Posterior cingulate gyrus (tissue), 11 donors: ENCODE measurements around the gene BCL2.

Source experiments
- DNase-seq, 10 donors: peaks; one replicate each; pipeline versions ENCODE4 v3.0.0 to v3.0.0-alpha.2; 2020 to 2021; ENCODE audit warnings: mixed read lengths in 3 of 10
- intact Hi-C: fragments of 100-400 bp; cut with DNase I; formaldehyde crosslinking; loops from one replicate; pipeline ENCODE4 v1.15.1; 2023

BCL2 gene

GRCh38 chr18:63292831-63293683 lies 26.5 kb downstream of the BCL2 start:
- intact Hi-C loops: no loop called here

GRCh38 chr18:63291278-63291677 lies 28.3 kb downstream of the BCL2 start:
- intact Hi-C loops: no loop called here
- no peak for DNase-seq

More at GRCh38 chr18:63292831-63293683, 26.5 kb downstream of the BCL2 start:
- DNase-seq: peak in 1 of 10 donors; percentile 63

- peak in 1 of 10 donors; percentile 14 for DNase-seq
- intact Hi-C loops: no loop called here
Measured at GRCh38 chr18:63290821-63291200, 28.8 kb downstream of the BCL2 start.

- intact Hi-C loops: no loop called here
- no peak for DNase-seq
Measured at GRCh38 chr18:63290166-63290820, 29.3 kb downstream of the BCL2 start.

- intact Hi-C loops: no loop called here
Measured at GRCh38 chr18:63288311-63288710, 31.3 kb downstream of the BCL2 start.

GRCh38 chr18:63287691-63288220 lies 31.8 kb downstream of the BCL2 start:
- DNase-seq: no peak
- intact Hi-C loops: no loop called here

More at GRCh38 chr18:63288311-63288710, 31.3 kb downstream of the BCL2 start:
- DNase-seq: no peak

DNA sequence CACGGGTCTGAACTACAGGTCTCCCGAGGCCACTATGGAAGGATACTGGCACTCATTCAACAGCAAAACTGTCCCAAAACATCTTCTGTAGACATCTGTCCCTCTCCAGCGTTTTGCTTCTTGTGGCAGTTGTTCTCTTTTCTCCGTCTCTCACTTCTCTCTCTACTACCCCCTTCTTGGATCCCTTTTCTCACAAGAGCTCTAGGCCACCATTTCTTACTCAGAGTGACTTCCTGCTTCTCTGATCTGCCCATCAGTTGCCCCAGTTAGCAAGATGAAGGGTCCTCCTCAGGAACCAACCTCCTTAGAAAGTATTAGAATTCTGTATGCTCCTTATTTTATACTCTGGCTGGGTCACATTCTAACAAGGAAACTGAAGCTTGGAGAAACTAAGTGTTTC lies 32.6 kb downstream of the BCL2 start:
- intact Hi-C loops: no loop called here

DNA sequence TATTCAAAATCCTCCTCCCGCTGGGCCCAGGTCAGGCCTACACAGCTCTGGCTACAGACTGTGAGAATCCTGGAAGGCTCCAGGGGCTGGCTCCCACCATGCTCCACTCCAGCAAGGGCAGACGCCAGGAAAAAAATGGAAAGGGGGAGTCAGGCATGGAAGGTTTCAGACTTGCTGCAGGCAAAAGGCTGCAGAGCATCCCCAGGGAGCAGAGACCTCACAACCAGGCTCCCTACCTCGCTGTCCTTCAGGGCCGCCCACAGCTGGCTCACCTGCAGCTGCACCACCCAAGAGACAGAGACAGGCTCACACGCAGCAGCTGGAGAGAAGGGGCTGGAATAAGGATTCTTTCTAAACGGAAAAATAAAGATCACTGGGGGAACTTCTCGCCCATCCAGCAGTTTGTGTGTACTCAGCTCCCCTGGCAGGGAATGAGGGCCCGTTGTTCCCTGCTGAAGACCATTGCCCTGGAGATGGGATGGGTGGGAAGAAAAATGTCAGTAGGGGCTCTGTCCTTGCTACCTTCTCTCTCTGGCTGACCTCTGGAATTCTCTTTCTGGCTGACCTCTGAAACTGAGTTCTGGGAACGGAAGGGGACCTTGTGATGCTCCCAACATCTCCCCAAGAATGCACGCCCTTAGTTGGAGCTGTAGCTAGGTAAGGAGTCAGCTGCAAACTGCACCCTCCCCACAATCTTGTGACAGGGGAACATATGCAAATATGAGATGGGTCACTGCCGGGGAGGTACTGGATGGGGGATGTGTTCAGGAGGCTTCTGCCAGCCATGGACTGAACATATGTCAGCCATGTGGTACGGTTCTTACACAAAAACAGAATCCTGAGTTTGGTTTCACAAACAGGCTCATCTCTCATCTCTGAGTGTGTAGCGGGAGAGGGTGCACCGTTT lies 34.5 kb downstream of the BCL2 start:
- no peak for DNase-seq
- intact Hi-C loops: no loop called here

More for the DNA sequence above, 32.6 kb downstream of the BCL2 start:
- no peak for DNase-seq

GRCh38 chr18:63284173-63284799 lies 35.3 kb downstream of the BCL2 start:
- no peak for DNase-seq
- intact Hi-C loops: no loop called here

DNA sequence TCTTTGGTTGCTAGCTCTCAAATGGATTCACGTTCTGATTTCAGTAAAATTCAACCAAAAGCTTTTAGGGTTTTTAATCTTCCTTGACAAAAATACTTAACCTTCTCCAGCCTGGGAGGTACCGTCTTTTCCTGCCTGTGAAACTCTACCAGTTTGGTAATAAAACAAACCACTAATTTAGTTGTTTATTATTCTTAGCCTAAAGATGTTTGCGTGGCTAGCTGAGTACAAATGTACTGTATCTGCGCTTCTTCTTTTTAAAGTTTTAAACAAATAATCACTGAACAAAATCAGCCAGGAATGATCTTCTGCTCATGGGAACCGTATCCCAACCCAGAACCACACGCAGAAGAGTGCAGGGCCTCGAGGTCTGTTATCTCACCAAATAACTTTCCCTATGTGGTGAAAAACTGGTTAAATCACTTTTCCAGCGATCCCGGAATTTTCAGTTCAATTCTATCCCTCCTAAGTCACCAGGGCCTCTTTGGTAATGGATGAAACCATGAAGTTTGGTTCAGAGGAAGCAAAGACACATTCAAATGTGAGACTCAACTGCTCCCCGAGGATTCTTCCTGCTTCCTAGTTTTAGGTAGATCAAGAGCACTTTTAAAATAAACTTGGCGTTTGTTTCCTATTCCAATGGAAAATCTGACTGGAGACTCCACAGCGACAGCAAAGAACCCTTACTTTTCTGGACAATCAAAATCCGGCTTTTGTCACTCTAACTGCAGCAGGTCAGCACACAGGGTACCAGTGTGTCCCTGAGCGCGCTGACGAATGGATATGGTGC lies 36.1 kb downstream of the BCL2 start:
- intact Hi-C loops: no loop called here
- DNase-seq: no peak

- intact Hi-C loops: no loop called here
- DNase-seq: no peak
Measured at GRCh38 chr18:63282793-63283192, 36.8 kb downstream of the BCL2 start.

GRCh38 chr18:63273222-63273927 lies 46.2 kb downstream of the BCL2 start:
- DNase-seq: no peak
- intact Hi-C loops: no loop called here

- no peak for DNase-seq
- intact Hi-C loops: no loop called here
Measured at GRCh38 chr18:63272638-63273037, 46.9 kb downstream of the BCL2 start.

DNA sequence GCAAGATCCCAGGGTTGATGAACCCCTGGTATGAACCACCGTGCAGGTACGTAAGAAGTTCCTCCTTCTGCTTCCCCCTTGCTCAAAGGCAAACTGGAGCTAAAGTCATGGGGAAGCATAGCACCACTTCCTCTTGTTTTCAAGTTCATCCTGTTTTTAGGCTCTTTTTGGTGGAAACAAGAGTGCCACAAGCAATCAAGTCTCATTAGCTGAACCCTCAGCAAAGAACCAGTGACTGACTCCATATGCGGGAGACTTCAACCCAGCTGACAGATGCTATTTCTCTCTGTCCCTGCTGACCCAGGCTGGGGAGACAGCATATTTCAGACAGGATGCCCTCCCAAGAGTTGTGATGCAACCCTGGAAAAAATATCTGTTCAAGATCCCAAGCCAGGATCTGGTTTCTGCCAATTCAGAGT lies 47.7 kb downstream of the BCL2 start:
- no peak for DNase-seq
- intact Hi-C loops: no loop called here

- DNase-seq: no peak
- intact Hi-C loops: no loop called here
Measured at GRCh38 chr18:63271148-63271547, 48.4 kb downstream of the BCL2 start.

GRCh38 chr18:63267975-63268721 lies 51.4 kb downstream of the BCL2 start:
- intact Hi-C loops: no loop called here
- DNase-seq: no peak

GRCh38 chr18:63266888-63267790 lies 52.4 kb downstream of the BCL2 start:
- intact Hi-C loops: no loop called here

More at GRCh38 chr18:63266888-63267790, 52.4 kb downstream of the BCL2 start:
- DNase-seq: no peak
